Parathyroid adenoma (tissue), 2 donors: ENCODE data around the gene SCYGR4.

Experiments used
- H2AFZ ChIP-seq: fragments of 300-600 bp; sonication (generic); one replicate; pipeline ENCODE4 v1.7.0; 2017; ENCODE audit warnings: antibody characterized with exemption, mild to moderate bottlenecking
- H3K27ac ChIP-seq: fragments of 300-600 bp; sonication (generic); one replicate; pipeline ENCODE4 v1.7.0; 2017
- H3K27me3 ChIP-seq: fragments of 300-600 bp; sonication (generic); one replicate; pipeline ENCODE4 v1.7.0; 2017; ENCODE audit warnings: low read length; ENCODE audit not compliant: control insufficient read depth, insufficient read depth
- H3K36me3 ChIP-seq: fragments of 300-600 bp; sonication (generic); one replicate; pipeline ENCODE4 v1.7.0; 2017; ENCODE audit warnings: low read length; ENCODE audit not compliant: control insufficient read depth, insufficient read depth
- H3K4me1 ChIP-seq: fragments of 300-600 bp; sonication (generic); one replicate; pipeline ENCODE4 v1.7.0; 2017; ENCODE audit warnings: control low read depth
- H3K4me2 ChIP-seq: fragments of 300-600 bp; sonication (generic); one replicate; pipeline ENCODE4 v1.7.0; 2017; ENCODE audit warnings: low read length
- H3K4me3 ChIP-seq: fragments of 300-600 bp; sonication (generic); one replicate; pipeline ENCODE4 v1.7.0; 2017; ENCODE audit warnings: low read depth, low read length
- H3K79me2 ChIP-seq: fragments of 300-600 bp; sonication (generic); one replicate; pipeline ENCODE4 v1.7.0; 2017; ENCODE audit warnings: control low read depth
- H3K9ac ChIP-seq: fragments of 300-600 bp; sonication (generic); one replicate; pipeline ENCODE4 v1.7.0; 2017; ENCODE audit warnings: mild to moderate bottlenecking
- H3K9me3 ChIP-seq: fragments of 300-600 bp; sonication (generic); one replicate; pipeline ENCODE4 v1.7.0; 2017; ENCODE audit warnings: low read length; ENCODE audit not compliant: control insufficient read depth
- CTCF ChIP-seq: fragments of 300-600 bp; sonication (generic); IDR thresholded peaks from one replicate; pipeline ENCODE4 v1.7.0; 2017; ENCODE audit warnings: antibody characterized with exemption, mild to moderate bottlenecking
- donor health status: primary hyperparathyroidism.

SCYGR4 gene

GRCh38 chr2:227617316-227618230 is at the start of gene SCYGR4:
TSS of gene SCYGR4 (plus strand) at chr2:227617498. CDS start at chr2:227617498, 0 bp downstream.
- Histone ChIP-seq H3K4me2 (no peak within 1 kb of the TSS), H3K79me2 (no peaks in the 10 kb centered on the region), H3K9ac (no peak within 1 kb of the TSS), H3K4me3 (no peak within 1 kb of the TSS), H3K4me1 (no peaks in the 10 kb centered on the region), H3K9me3 (no peaks in the 10 kb centered on the region), H3K36me3 (no peaks in the 10 kb centered on the region), H2AFZ (no peak within 1 kb of the TSS), H3K27me3 (no peaks in the 10 kb centered on the region), H3K27ac (no peak within 1 kb of the TSS)
- TF ChIP-seq CTCF = no peak

GRCh38 chr2:227568852-227569169 is 48.5 kb upstream of the SCYGR4 start:
- H3K27ac ChIP-seq = no peak overlapping the region
- no peak for TF ChIP-seq CTCF
- no peak overlapping the region for H2AFZ ChIP-seq
- no peaks in the 10 kb centered on the region for H3K36me3 ChIP-seq
- no peaks in the 10 kb centered on the region for H3K4me1 ChIP-seq
- H3K9ac ChIP-seq = no peak overlapping the region
- no peak overlapping the region for H3K4me3 ChIP-seq
- no peaks in the 10 kb centered on the region for H3K9me3 ChIP-seq
- no peaks in the 10 kb centered on the region for H3K79me2 ChIP-seq
- H3K27me3 ChIP-seq = no peaks in the 10 kb centered on the region
- H3K4me2 ChIP-seq = no peak overlapping the region

GRCh38 chr2:227570615-227571014 is 46.7 kb upstream of the SCYGR4 start:
- H3K4me2 ChIP-seq = no peak overlapping the region
- TF ChIP-seq CTCF = no peak
- no peaks in the 10 kb centered on the region for H3K27me3 ChIP-seq
- H3K9ac ChIP-seq = no peak overlapping the region
- no peaks in the 10 kb centered on the region for H3K9me3 ChIP-seq
- no peaks in the 10 kb centered on the region for H3K36me3 ChIP-seq
- no peak overlapping the region for H2AFZ ChIP-seq
- no peak overlapping the region for H3K4me3 ChIP-seq
- H3K4me1 ChIP-seq = no peaks in the 10 kb centered on the region
- H3K79me2 ChIP-seq = no peaks in the 10 kb centered on the region
- H3K27ac ChIP-seq = no peak overlapping the region

- H3K9ac ChIP-seq = no peak overlapping the region
- no peaks in the 10 kb centered on the region for H3K79me2 ChIP-seq
- no peak overlapping the region for H3K27ac ChIP-seq
- no peaks in the 10 kb centered on the region for H3K9me3 ChIP-seq
- H3K36me3 ChIP-seq = no peaks in the 10 kb centered on the region
- no peak overlapping the region for H3K4me2 ChIP-seq
- TF ChIP-seq CTCF = no peak
- no peak overlapping the region for H2AFZ ChIP-seq
- H3K4me1 ChIP-seq = no peaks in the 10 kb centered on the region
- H3K27me3 ChIP-seq = no peaks in the 10 kb centered on the region
- no peak overlapping the region for H3K4me3 ChIP-seq
Observed at GRCh38 chr2:227576110-227576509, 41.2 kb upstream of the SCYGR4 start.

- no peaks in the 10 kb centered on the region for H3K27me3 ChIP-seq
- no peak for TF ChIP-seq CTCF
Observed at GRCh38 chr2:227576812-227577211, 40.5 kb upstream of the SCYGR4 start.

More at GRCh38 chr2:227576812-227577211, 40.5 kb upstream of the SCYGR4 start:
- Histone ChIP-seq H3K4me3 (no peak overlapping the region), H3K9ac (no peak overlapping the region), H3K36me3 (no peaks in the 10 kb centered on the region), H3K9me3 (no peaks in the 10 kb centered on the region), H3K79me2 (no peaks in the 10 kb centered on the region), H2AFZ (no peak overlapping the region), H3K4me2 (no peak overlapping the region), H3K27ac (no peak overlapping the region), H3K4me1 (no peaks in the 10 kb centered on the region)
